ENCODE results near the gene DAGLA.

- TF ChIP-seq CTCF (IDR thresholded peaks at IDR 0.05), result no peak
- no peak for TF ChIP-seq POLR2AphosphoS5 (IDR thresholded peaks at IDR 0.05)
These were observed 98.2 kb downstream of the DAGLA start for GRCh38 chr11:61778357-61778886.
